ENCODE data around the gene UTF1.

DNA sequence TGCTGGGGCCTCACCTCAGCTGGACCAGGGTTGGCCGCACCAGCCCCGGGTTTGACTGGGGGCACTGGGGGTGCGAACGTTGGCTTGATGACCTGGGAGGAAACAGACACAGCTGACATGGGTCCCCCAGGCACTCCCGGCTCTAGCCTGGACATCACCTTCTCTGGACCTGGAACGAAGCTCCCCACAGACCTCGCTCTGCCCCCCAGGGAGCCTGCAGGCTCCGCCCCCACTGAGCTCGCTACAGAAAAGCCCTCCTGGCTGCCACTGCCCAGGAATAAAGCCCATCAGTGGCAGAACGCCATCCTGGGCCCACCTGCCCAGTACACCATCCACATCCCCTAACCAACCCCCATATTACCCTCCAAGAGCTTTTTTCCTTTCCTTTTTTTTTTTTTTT, 33.7 kb downstream of the UTF1 start:
- TF ChIP-seq CTCF (IDR thresholded peaks at IDR 0.05; ENCODE audit: low read depth, low read length) (no peak), EZH2phosphoT487 (IDR thresholded peaks at IDR 0.05; ENCODE audit: low read depth) (no peak)
